Activated T-helper 9 cell treated with anti-CD3 and anti-CD28 coated beads, Interleukin-2, amount 50 U/mL, for 16 hours (primary cell): ENCODE data around the gene TTPAL.

Source experiments
- DNase-seq: peaks from one replicate; pipeline ENCODE4 v3.0.0-alpha.2; 2020; ENCODE audit warnings: low read depth

TTPAL gene

GRCh38 chr20:44540834-44541233 lies 65.2 kb downstream of the TTPAL start:
- DNase-seq, result no peak

GRCh38 chr20:44541992-44542391 lies 66.3 kb downstream of the TTPAL start:
- no peak for DNase-seq

- no peak for DNase-seq
Observed at GRCh38 chr20:44542890-44543289, 67.2 kb downstream of the TTPAL start.

GRCh38 chr20:44543358-44543757 lies 67.7 kb downstream of the TTPAL start:
- no peak for DNase-seq
